Fibroblast of peridontal ligament (primary cell): ENCODE data around the gene PCDHGA9.
A peak's percentile ranks its signal among the peaks of the same experiment; 100 is the strongest.
"Not testable (repeated sequence)": the region's sequence is repeated elsewhere in the genome, so short reads cannot be mapped to it uniquely, and the experiment has no call there.

Experiments used
- DNase-seq: peaks from one replicate; pipeline ENCODE4 v3.0.0-alpha.2; 2010; ENCODE audit errors: extremely low read depth

The PCDHGA9 gene

DNA sequence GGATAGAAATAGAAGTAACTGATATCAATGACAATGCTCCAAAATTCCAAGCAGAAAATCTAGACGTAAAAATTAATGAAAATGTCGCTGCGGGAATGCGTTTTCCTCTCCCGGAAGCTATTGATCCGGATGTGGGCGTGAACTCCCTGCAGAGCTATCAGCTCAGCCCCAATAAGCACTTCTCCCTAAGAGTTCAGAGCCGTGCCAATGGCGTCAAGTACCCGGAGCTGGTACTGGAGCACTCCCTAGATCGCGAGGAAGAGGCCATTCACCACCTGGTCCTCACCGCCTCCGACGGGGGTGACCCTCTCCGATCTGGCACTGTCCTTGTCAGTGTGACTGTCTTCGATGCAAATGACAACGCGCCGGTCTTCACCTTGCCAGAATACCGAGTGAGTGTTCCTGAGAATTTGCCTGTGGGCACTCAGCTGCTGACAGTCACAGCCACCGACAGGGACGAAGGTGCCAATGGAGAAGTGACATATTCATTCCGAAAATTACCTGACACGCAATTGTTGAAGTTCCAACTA is 11.0 kb downstream of the PCDHGA9 start:
- no peak for DNase-seq

DNA sequence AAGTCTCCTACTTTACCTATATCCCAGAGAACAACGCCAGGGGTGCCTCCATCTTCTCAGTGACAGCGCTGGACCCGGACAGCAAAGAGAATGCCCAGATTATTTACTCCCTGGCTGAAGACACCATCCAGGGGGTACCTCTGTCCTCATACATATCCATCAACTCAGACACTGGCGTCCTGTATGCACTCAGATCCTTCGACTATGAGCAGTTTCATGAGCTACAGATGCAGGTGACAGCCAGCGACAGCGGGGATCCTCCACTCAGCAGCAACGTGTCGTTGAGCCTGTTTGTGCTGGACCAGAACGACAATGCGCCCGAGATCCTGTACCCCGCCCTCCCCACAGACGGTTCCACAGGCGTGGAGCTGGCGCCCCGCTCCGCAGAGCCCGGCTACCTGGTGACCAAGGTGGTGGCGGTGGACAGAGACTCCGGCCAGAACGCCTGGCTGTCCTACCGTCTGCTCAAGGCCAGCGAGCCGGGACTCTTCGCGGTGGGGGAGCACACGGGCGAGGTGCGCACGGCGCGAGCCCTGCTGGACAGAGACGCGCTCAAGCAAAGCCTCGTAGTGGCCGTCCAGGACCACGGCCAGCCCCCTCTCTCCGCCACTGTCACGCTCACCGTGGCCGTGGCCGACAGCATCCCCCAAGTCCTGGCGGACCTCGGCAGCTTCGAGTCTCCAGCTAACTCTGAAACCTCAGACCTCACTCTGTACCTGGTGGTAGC is 12.1 kb downstream of the PCDHGA9 start:
- DNase-seq = not testable (repeated sequence)

DNA sequence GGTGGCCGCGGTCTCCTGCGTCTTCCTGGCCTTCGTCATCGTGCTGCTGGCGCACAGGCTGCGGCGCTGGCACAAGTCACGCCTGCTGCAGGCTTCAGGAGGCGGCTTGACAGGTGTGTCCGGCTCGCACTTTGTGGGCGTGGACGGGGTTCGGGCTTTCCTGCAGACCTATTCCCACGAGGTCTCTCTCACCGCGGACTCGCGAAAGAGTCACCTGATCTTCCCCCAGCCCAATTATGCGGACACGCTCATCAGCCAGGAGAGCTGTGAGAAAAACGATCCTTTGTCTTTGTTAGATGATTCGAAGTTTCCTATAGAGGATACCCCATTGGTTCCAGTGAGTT is 12.7 kb downstream of the PCDHGA9 start:
- not testable (repeated sequence) for DNase-seq

DNA sequence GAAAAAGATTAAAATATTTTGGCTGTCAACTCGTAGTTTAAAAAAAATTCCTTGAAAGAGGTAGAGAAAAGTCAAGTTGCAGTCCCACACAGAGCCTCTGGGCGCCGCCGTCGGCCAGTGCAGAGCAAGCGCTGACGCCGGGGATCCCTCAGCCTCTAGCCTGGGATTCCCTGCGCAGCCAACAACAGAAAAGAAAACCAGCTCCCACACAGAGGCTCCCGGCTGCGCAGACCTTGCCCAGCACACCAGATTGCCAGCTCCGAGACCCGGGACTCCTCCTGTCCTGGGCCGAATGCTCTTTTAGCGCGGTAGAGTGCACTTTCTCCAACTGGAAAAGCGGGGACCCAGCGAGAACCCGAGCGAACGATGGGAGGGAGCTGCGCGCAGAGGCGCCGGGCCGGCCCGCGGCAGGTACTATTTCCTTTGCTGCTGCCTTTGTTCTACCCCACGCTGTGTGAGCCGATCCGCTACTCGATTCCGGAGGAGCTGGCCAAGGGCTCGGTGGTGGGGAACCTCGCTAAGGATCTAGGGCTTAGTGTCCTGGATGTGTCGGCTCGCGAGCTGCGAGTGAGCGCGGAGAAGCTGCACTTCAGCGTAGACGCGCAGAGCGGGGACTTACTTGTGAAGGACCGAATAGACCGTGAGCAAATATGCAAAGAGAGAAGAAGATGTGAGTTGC is 15.1 kb downstream of the PCDHGA9 start, which contains the start of gene PCDHGB7:
PCDHGB7 (plus strand) TSS at position 184 of the 679 bp plus-strand sequence; CDS start at position 367, 183 bp downstream.
- peak; percentile 76 for DNase-seq

DNA sequence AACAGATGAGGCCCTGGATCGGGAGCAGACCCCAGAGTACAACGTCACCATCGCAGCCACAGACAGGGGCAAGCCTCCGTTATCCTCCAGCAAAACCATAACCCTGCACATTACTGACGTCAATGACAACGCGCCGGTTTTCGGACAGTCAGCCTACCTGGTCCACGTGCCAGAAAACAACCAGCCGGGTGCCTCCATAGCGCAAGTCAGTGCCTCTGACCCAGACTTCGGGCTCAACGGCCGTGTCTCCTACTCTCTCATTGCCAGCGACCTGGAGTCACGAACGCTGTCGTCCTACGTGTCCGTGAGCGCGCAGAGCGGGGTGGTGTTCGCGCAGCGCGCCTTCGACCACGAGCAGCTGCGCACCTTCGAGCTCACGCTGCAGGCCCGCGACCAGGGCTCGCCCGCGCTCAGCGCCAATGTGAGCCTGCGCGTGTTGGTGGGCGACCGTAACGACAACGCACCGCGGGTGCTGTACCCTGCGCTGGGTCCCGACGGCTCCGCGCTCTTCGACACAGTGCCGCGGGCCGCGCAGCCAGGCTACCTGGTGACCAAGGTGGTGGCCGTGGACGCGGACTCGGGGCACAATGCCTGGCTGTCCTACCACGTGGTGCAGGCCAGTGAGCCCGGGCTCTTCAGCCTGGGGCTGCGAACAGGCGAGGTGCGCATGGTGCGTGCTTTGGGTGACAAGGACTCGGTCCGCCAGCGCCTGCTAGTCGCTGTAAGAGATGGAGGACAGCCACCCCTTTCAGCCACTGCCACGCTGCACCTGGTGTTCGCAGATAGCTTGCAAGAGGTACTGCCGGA is 16.7 kb downstream of the PCDHGA9 start:
- DNase-seq = no peak

DNA sequence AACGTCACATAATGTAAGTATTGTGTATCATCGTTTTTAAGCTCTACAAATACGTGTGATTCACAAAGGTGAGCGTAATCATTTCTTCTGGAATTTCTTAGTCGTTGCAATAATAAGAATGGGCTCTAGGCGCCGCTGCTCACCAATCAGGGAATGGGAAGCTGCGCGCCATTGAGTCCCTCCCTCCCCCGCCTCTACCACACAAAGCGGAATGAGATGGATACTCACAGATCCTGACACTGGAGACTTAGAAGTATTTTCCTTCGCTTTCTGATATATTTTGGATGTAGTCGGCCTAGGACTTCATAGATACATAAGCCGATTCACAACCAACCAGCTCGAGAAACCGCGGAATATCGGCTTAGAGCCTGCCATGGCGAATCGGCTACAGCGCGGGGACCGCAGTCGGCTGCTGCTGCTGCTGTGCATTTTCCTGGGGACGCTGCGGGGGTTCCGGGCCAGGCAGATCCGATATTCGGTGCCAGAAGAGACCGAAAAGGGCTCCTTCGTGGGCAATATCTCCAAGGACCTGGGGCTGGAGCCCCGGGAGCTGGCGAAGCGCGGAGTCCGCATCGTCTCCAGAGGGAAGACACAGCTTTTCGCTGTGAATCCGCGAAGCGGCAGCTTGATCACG is 18.4 kb downstream of the PCDHGA9 start, which contains the start of gene PCDHGA11:
PCDHGA11 (plus strand) TSS at position 197 of the 634 bp plus-strand sequence; CDS start at position 374, 177 bp downstream.
- DNase-seq = peak; percentile 67

DNA sequence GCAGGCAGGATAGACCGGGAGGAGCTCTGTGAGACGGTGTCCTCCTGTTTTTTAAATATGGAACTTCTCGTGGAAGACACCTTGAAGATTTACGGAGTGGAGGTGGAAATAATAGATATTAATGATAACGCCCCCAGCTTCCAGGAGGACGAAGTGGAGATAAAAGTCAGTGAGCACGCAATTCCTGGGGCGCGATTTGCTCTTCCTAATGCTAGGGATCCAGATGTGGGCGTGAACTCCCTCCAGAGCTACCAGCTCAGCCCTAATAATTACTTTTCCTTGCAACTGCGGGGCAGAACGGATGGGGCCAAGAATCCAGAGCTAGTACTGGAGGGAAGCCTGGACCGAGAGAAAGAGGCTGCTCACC is 18.9 kb downstream of the PCDHGA9 start:
- no peak for DNase-seq

DNA sequence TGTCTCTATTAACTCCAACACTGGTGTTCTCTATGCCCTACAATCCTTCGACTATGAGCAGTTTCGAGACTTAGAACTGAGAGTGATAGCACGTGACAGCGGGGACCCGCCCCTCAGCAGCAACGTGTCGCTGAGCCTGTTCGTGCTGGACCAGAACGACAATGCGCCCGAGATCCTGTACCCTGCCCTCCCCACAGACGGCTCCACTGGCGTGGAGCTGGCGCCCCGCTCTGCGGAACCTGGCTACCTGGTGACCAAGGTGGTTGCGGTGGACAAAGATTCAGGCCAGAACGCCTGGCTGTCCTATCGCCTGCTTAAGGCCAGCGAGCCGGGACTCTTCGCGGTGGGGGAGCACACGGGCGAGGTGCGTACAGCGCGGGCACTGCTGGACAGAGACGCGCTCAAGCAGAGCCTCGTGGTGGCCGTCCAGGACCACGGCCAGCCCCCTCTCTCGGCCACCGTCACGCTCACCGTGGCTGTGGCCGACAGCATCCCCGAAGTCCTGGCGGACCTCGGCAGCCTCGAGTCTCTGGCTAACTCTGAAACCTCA is 20.2 kb downstream of the PCDHGA9 start:
- DNase-seq = no peak

DNA sequence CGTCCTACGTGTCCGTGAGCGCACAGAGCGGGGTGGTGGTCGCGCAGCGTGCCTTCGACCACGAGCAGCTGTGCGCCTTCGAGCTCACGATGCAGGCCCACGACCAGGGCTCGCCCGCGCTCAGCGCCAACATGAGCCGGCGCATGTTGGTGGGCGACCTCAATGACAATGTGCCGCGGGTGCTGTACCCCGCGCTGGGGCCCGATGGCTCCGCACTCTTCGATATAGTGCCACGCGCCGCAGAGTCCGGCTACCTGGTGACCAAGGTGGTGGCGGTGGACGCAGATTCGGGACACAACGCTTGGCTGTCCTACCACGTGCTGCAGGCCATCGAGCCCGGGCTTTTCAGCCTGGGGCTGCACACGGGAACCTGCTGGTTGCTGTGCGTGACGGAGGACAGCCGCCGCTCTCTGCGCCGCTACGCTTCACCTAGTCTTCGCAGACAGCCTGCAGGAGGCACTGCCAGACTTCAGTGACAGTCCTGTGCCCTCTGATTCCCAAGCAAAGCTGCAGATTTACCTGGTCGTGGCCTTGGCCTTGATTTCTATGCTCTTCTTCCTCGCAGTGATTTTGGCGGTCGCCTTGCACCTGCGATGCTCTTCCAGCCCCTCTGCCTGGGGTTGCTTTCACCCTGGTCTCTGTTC is 25.3 kb downstream of the PCDHGA9 start:
- no peak for DNase-seq

DNA sequence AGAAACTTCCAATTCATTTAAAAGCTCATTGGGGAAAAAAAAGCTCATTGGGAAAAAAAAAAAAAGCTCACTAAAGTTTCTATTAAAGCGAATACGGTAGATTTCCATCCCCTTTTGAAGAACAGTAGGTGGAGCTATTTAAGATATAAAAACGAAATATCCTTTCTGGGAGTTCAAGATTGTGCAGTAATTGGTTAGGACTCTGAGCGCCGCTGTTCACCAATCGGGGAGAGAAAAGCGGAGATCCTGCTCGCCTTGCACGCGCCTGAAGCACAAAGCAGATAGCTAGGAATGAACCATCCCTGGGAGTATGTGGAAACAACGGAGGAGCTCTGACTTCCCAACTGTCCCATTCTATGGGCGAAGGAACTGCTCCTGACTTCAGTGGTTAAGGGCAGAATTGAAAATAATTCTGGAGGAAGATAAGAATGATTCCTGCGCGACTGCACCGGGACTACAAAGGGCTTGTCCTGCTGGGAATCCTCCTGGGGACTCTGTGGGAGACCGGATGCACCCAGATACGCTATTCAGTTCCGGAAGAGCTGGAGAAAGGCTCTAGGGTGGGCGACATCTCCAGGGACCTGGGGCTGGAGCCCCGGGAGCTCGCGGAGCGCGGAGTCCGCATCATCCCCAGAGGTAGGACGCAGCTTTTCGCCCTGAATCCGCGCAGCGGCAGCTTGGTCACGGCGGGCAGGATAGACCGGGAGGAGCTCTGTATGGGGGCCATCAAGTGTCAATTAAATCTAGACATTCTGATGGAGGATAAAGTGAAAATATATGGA is 27.9 kb downstream of the PCDHGA9 start, which contains the start of gene PCDHGA12:
PCDHGA12 (plus strand) TSS at position 176 of the 782 bp plus-strand sequence; CDS start at position 429, 253 bp downstream.
- peak; percentile 88 for DNase-seq

DNA sequence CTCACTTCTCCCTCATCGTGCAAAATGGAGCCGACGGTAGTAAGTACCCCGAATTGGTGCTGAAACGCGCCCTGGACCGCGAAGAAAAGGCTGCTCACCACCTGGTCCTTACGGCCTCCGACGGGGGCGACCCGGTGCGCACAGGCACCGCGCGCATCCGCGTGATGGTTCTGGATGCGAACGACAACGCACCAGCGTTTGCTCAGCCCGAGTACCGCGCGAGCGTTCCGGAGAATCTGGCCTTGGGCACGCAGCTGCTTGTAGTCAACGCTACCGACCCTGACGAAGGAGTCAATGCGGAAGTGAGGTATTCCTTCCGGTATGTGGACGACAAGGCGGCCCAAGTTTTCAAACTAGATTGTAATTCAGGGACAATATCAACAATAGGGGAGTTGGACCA is 28.7 kb downstream of the PCDHGA9 start:
- no peak for DNase-seq

DNA sequence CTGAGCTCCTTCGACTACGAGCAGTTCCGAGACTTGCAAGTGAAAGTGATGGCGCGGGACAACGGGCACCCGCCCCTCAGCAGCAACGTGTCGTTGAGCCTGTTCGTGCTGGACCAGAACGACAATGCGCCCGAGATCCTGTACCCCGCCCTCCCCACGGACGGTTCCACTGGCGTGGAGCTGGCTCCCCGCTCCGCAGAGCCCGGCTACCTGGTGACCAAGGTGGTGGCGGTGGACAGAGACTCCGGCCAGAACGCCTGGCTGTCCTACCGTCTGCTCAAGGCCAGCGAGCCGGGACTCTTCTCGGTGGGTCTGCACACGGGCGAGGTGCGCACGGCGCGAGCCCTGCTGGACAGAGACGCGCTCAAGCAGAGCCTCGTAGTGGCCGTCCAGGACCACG is 29.7 kb downstream of the PCDHGA9 start:
- DNase-seq = not testable (repeated sequence)

DNA sequence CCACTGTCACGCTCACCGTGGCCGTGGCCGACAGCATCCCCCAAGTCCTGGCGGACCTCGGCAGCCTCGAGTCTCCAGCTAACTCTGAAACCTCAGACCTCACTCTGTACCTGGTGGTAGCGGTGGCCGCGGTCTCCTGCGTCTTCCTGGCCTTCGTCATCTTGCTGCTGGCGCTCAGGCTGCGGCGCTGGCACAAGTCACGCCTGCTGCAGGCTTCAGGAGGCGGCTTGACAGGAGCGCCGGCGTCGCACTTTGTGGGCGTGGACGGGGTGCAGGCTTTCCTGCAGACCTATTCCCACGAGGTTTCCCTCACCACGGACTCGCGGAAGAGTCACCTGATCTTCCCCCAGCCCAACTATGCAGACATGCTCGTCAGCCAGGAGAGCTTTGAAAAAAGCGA is 30.1 kb downstream of the PCDHGA9 start:
- DNase-seq = not testable (repeated sequence)

DNA sequence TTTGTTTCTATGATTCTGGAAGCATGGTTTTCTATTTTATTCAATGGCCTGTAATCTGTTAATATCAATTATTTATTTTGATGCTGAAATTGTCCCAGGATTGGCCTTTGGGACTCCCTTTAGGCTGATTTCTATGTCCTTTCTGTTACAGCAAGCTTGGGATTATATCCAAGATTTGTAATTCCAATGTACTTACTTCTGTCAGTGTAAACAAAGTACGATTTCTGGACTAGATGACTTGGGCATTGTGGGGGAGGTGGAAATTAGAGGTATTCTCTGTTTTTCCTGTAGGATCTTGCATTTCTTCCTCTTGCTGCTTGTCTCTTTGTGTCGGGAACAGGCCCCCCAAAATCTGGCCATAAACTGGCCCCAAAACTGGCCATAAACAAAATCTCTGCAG is 31.4 kb downstream of the PCDHGA9 start:
- DNase-seq = peak; percentile 42

DNA sequence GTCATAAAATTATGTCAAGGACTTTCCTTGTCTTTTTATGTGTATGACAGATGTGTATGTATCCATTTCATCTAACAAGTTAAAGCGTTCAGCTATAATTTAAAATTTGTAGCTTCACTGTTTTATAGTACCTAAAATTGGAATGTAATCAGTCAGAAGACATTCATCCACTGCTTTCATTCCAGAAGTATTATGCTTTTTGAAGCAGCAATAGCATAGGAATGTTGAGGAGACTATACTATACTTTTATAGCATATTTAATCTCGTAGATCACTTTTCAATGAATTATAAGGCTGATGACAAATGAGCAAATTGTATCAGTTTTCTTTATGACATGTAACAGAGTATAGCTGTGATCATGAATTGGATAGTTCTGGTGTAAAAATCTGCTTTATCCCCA is 34.6 kb downstream of the PCDHGA9 start:
- no peak for DNase-seq

DNA sequence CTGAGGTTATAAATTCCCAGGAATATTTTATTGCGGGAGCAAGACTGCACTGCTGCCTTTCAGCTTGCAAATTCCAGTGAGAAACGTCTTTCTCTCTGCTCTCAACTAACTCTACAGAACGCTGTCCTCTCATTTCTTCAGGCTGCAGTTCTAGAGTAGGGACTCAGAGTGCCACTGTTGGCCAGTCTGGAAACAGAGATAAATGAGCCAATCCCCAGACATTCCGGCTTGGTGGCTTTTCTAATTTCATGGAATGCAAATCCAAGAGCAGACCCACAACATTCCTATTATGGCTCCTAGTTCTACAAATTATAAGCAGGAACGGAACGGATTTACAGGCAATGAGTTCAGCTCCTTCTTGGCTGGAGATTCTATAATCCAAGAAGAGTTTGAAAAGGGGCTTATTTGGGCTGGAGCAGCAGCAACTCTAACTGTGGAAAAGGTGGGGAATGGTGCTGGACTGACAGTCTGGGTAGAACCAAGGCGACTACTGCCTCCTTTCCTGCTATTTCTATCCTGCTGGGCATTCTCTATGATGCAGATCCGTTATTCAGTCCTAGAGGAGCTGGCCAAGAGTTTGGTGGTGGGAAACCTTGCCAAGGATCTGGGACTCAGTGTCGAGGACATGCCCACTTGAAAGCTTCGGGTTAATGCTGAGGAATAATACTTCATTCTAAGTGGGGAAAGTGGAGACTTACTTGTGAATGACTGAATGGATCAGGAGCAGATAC is 37.0 kb downstream of the PCDHGA9 start:
- no peak for DNase-seq

DNA sequence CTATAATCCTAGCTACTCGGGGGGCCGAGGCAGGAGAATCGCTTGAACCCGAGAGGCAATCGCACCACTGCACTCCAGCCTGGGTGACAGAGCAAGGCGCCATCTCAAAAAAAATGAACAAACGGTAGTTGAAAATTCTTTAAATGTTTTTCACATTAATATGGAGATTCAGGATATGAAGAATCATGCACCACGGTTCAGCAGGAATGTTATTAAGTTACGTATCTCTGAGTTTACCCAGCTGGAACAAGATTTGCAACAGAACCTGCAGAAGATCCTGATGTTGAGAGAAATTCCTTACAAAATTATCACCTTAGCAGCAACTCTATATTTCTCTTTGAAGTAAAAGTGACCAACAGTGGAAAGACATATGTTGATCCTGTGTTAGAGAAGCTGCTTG is 37.8 kb downstream of the PCDHGA9 start:
- no peak for DNase-seq

DNA sequence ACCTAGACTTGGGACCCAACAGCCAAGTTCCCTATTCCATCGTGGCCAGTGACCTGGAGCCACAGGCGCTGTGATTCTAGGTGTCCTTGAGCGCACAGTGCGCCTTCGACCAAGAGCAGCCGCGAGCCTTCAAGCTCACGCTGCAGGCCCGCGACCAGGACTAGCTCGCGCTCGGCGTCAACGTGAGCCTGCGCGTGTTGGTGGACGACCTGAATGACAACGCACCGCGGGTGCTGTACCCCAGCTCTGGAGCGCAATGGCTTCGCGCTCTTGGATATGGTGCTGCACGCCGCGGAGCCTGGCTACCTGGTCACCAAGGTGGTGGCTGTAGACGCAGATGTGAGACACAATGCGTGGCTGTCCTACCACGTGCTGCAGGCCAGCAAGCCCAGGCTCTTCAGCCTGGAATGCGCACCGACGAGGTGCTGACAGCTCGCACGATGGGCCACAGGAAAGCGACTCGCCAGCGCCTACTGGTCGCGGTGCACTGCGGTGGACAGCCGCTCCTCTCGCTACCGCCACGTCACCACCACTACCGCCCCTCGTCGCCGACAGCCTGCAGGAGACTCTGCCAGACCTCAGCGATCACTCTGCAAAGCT is 39.1 kb downstream of the PCDHGA9 start:
- no peak for DNase-seq
